GM19468 (cell line): ENCODE measurements around the gene GRIA4.

Experiments used
- ATAC-seq: cut with Tn5 transposase; IDR thresholded peaks from one replicate; pipeline ENCODE4 v1.9.1; 2021; ENCODE audit warnings: mild to moderate bottlenecking, moderate library complexity, moderate number of reproducible peaks; ENCODE audit not compliant: unreplicated experiment; ENCODE audit errors: extremely low read depth

GRIA4 gene

DNA sequence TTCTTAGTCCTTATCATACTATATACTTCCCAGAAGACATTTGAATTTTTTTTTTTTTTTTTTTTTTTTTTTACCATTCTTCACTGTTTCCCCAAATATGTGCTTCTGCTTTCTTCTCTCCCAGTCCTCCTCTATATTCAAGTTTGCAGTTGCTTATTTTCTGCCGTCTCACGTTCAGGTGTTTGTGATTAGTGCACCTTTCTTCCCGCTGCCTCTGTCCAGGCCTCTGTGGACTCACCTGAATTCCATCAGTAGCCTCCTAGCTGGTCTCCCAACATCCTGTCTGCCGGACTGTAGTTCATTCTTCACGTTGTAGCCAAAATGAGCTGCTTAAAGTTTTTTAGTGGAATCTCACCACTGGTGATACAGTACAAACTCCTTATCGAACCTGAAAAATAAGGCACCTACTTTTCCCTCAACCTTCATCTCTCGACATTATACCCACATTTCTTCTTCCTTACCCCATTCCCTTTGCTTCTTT, 413.0 kb downstream of the GRIA4 start:
- ATAC-seq: no peak

DNA sequence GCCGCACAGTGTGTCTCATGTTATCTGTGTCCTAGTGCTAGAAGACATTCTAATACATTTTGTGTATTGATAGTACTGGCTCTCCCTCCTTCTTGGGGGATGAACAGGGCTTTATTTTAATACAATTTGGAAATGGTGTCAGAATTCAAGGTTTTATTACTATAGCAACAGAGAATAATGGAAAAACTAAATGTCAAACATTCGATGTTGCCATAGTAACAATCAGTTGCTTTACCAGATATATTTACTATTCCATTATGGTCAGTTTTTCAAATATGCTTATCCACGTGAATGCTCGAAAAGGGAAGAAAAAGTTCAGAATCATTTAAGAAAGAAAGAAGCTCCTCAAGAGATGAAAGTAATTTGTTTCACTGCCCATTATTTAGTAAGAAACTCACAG, 420.7 kb downstream of the GRIA4 start:
- no peak for ATAC-seq

DNA sequence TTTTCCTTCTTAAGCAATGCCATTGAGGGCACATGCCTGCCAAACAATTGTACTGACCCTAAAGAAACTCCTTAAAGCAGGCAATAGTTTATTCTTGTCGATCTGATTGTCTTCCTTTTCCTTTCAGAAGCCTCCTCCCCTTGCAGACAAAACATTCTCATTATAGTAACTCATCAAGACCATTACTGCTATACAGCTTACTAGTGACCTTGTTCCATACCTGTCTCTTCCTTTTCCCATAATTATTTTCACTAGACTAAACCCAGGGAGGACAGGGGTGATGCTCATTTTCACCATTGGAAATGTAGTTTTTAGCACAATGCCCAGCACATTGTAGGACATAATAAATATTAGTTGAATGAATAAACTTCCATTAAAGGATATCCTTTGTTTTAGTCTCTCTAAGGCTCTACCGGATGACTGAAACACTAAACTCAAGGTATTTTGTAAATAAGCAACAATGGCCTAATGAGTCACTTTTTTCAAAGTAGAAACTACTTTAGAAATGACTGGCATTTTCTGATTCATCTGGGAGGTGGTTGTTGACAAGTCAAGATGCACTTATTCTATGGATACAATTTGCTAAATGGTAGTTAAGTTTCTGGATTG, 421.4 kb downstream of the GRIA4 start:
- ATAC-seq: no peak
